ENCODE data around the gene POTEB3. TPM values are rescaled to one million over a fixed set of nuclear protein-coding genes. Genes with fewer than 3 reads are reported as not detected.
"Not testable (repeated sequence)": the region's sequence is repeated elsewhere in the genome, so short reads cannot be mapped to it uniquely, and the experiment has no call there.

POTEB3 gene
- not detected for total RNA-seq

GRCh38 chr15:21440399-21440798 is at the start of gene POTEB3:
POTEB3 (minus strand) TSS chr15:21440499; CDS start chr15:21440011, 488 bp downstream.
- DNase-seq, result not testable (repeated sequence)

- DNase-seq, result not testable (repeated sequence)
Observed at GRCh38 chr15:21453683-21454082, 13.4 kb upstream of the POTEB3 start.

GRCh38 chr15:21451920-21452563 is 11.7 kb upstream of the POTEB3 start:
- not testable (repeated sequence) for DNase-seq

- not testable (repeated sequence) for DNase-seq
Observed at GRCh38 chr15:21451487-21451886, 11.2 kb upstream of the POTEB3 start.

GRCh38 chr15:21407366-21407765 is 32.9 kb downstream of the POTEB3 start:
- not testable (repeated sequence) for DNase-seq

- DNase-seq, result not testable (repeated sequence)
Observed at GRCh38 chr15:21401531-21401930, 38.8 kb downstream of the POTEB3 start.

- not testable (repeated sequence) for DNase-seq
Observed at GRCh38 chr15:21399111-21399510, 41.2 kb downstream of the POTEB3 start.

GRCh38 chr15:21398511-21398910 is 41.8 kb downstream of the POTEB3 start:
- DNase-seq, result not testable (repeated sequence)

- DNase-seq, result not testable (repeated sequence)
Observed at GRCh38 chr15:21397656-21398055, 42.6 kb downstream of the POTEB3 start.

- DNase-seq, result not testable (repeated sequence)
Observed at GRCh38 chr15:21397186-21397585, 43.1 kb downstream of the POTEB3 start.

GRCh38 chr15:21385961-21386360 is 54.3 kb downstream of the POTEB3 start:
- DNase-seq, result not testable (repeated sequence)

GRCh38 chr15:21383866-21384485 is 56.3 kb downstream of the POTEB3 start:
- DNase-seq, result not testable (repeated sequence)

- DNase-seq, result not testable (repeated sequence)
Observed at GRCh38 chr15:21373682-21374081, 66.6 kb downstream of the POTEB3 start.

- not testable (repeated sequence) for DNase-seq
Observed at GRCh38 chr15:21369177-21369576, 71.1 kb downstream of the POTEB3 start.

GRCh38 chr15:21368625-21369024 is 71.7 kb downstream of the POTEB3 start:
- not testable (repeated sequence) for DNase-seq

Small RNAs within 50 kb of the gene (small RNA-seq; reads per million reads assigned to genes)
- gene GRAMD4P6 (ENCODE audit: low replicate concordance) (not detected), gene MIR3118-3 (ENCODE audit: low replicate concordance) (not detected), gene RF00026 (ENCODE audit: low replicate concordance) (not detected)
